GM12878 (cell line): Measurements from ENCODE around the gene FBLN7. TPM values are rescaled to one million over a fixed set of nuclear protein-coding genes. Genes with fewer than 3 reads are reported as not detected.

Experiments
- ATAC-seq: fragments of 200-7000 bp; cut with Tn5 transposase; 3 replicates; pipeline ENCODE4 v1.9.1; 2020; ENCODE audit warnings: mild to moderate bottlenecking, moderate library complexity
- BruUV-seq: library from RNA; stranded (reverse); fragments of 400-500 nt; replicated peaks from 2 replicates; lab custom pipeline; 2021; lab: Mats Ljungman, UMichigan
- CTCF ChIA-PET: fragments of 300-600 bp; sonication (Branson Sonifier 250); formaldehyde crosslinking; extraction: SDS; loops from one replicate; lab custom pipeline; 2021; ENCODE audit warnings: inconsistent platforms; lab: Yijun Ruan, JAX
- POLR2A ChIA-PET: fragments of 350-600 bp; formaldehyde crosslinking; extraction: SDS; loops from one replicate; lab custom pipeline; 2021; ENCODE audit warnings: inconsistent platforms; lab: Charles Lee
- RAD21 ChIA-PET: fragments of 300-600 bp; sonication (Branson Sonifier 250); formaldehyde crosslinking; loops from one replicate; lab custom pipeline; 2023; ENCODE audit warnings: antibody characterized with exemption; ENCODE audit not compliant: unreplicated experiment; lab: Charles Lee
- SMC1A ChIA-PET: fragments of 300-600 bp; sonication (Branson Sonifier 250); formaldehyde crosslinking; loops from one replicate; lab custom pipeline; 2023; ENCODE audit not compliant: unreplicated experiment, uncharacterized antibody; lab: Charles Lee
- DNase-seq: peaks from one replicate; pipeline ENCODE4 v3.0.0-alpha.2; 2011; ENCODE audit warnings: low read depth, low spot score
- FAIRE-seq: peaks from 3 replicates; lab custom pipeline; 2011; peaks lifted over from hg19 to GRCh38; lab: Jason Lieb, UNC
- H2AFZ ChIP-seq: 2 replicates; pipeline ENCODE4 v1.6.0; 2011; ENCODE audit warnings: low read depth, low read length, control low read depth; ENCODE audit not compliant: control insufficient read depth
- H3K27ac ChIP-seq: 2 replicates; pipeline ENCODE4 v1.5.1; 2011; ENCODE audit warnings: control low read depth; ENCODE audit not compliant: control insufficient read depth, insufficient read depth
- H3K27me3 ChIP-seq, 2 experiments: replicated peaks in 1 of 2; 2 replicates each; pipeline versions ENCODE4 v1.6.0 to v1.6.1; 2011; ENCODE audit warnings: low read length in 1 of 2; ENCODE audit not compliant: control insufficient read depth in 2 of 2, insufficient read depth in 2 of 2
- H3K36me3 ChIP-seq, 2 experiments: 2 replicates each; pipeline ENCODE4 v1.5.1; 2011; ENCODE audit warnings: low read length in 1 of 2; ENCODE audit not compliant: control insufficient read depth in 2 of 2, insufficient read depth in 2 of 2
- H3K4me1 ChIP-seq: 2 replicates; pipeline ENCODE4 v1.6.1; 2011; ENCODE audit warnings: mild to moderate bottlenecking, low read length, moderate library complexity, mixed read lengths; ENCODE audit not compliant: control insufficient read depth, insufficient read depth
- H3K4me2 ChIP-seq: 2 replicates; pipeline ENCODE4 v1.6.0; 2011; ENCODE audit warnings: control low read depth; ENCODE audit not compliant: control insufficient read depth, insufficient read depth
- H3K4me3 ChIP-seq: fragments of 200-600 bp; sonication (generic); 2 replicates; pipeline ENCODE4 v1.5.1; 2016
- H3K79me2 ChIP-seq: 2 replicates; pipeline ENCODE4 v1.6.0; 2011; ENCODE audit warnings: low read length; ENCODE audit not compliant: control insufficient read depth, insufficient read depth
- H3K9ac ChIP-seq: 2 replicates; pipeline ENCODE4 v1.8.0; 2011; ENCODE audit warnings: low read length, control low read depth, mixed read lengths; ENCODE audit not compliant: control insufficient read depth, insufficient read depth
- H3K9me3 ChIP-seq: replicated peaks from 3 replicates; pipeline ENCODE4 v1.5.1; 2011; ENCODE audit warnings: mild to moderate bottlenecking, low read length; ENCODE audit not compliant: control insufficient read depth, insufficient read depth
- H4K20me1 ChIP-seq: 2 replicates; pipeline ENCODE4 v1.6.0; 2011; ENCODE audit not compliant: control insufficient read depth, insufficient read depth
- CBX5 ChIP-seq: sonication (generic); IDR thresholded peaks from 2 replicates; pipeline ENCODE4 v1.6.1; 2016; ENCODE audit warnings: low read depth, moderate library complexity, mild to moderate bottlenecking, inconsistent platforms
- EP300 ChIP-seq, 2 experiments: fragments of 150-350 bp in 1 of 2; IDR thresholded peaks; 2 replicates each; pipeline ENCODE4 v1.6.1; 2011 to 2012; ENCODE audit warnings: low read depth in 2 of 2, low read length in 2 of 2, borderline replicate concordance in 1 of 2, improper control_type of control experiment in 1 of 2, inconsistent platforms in 1 of 2; ENCODE audit not compliant: control insufficient read depth in 1 of 2
- ESRRA ChIP-seq: IDR thresholded peaks from 2 replicates; pipeline ENCODE4 v1.6.1; 2012; ENCODE audit warnings: mild to moderate bottlenecking, low read length, improper control_type of control experiment
- NFIC ChIP-seq: IDR thresholded peaks from 2 replicates; pipeline ENCODE4 v1.6.1; 2012; ENCODE audit warnings: low read depth, mild to moderate bottlenecking, inconsistent platforms, low read length, moderate library complexity
- NRF1 ChIP-seq: conservative IDR thresholded peaks from 2 replicates; pipeline ENCODE4 v1.6.1; 2011; ENCODE audit warnings: mild to moderate bottlenecking, low read depth, low read length, improper control_type of control experiment
- RB1 ChIP-seq: fragments of 450-650 bp; formaldehyde crosslinking; IDR thresholded peaks from 2 replicates; pipeline ENCODE4 v1.6.1; 2017; ENCODE audit warnings: mild to moderate bottlenecking, borderline replicate concordance
- RFX5 ChIP-seq: IDR thresholded peaks from 2 replicates; pipeline ENCODE4 v1.6.1; 2011; ENCODE audit warnings: low read depth, low read length, improper control_type of control experiment
- SIX5 ChIP-seq: IDR thresholded peaks from 2 replicates; pipeline ENCODE4 v1.6.1; 2011; ENCODE audit warnings: mild to moderate bottlenecking, low read depth, low read length, moderate library complexity; ENCODE audit not compliant: severe bottlenecking
- SMARCA5 ChIP-seq: fragments of 450-650 bp; IDR thresholded peaks from 2 replicates; pipeline ENCODE4 v1.6.1; 2017; ENCODE audit warnings: mild to moderate bottlenecking
- TCF12 ChIP-seq: IDR thresholded peaks from 2 replicates; pipeline ENCODE4 v1.6.1; 2011; ENCODE audit warnings: low read depth, mild to moderate bottlenecking, low read length
- TCF3 ChIP-seq: IDR thresholded peaks from 2 replicates; pipeline ENCODE4 v1.6.1; 2012; ENCODE audit warnings: low read depth, mild to moderate bottlenecking, low read length, borderline replicate concordance; ENCODE audit not compliant: insufficient read depth
- YBX1 ChIP-seq: fragments of 450-650 bp; IDR thresholded peaks from 2 replicates; pipeline ENCODE4 v1.6.1; 2016; ENCODE audit warnings: antibody characterized with exemption
- ZBED1 ChIP-seq: IDR thresholded peaks from 2 replicates; pipeline ENCODE4 v1.6.1; 2016; ENCODE audit warnings: borderline replicate concordance
- WGBS: methylation state at CpG from one replicate; pipeline ENCODE4 v1.1.6; 2016; ENCODE audit warnings: low lambda C conversion rate; ENCODE audit not compliant: insufficient replicate concordance, insufficient coverage; ENCODE audit errors: missing lambda C conversion rate; 5-methylcytosine and 5-hydroxymethylcytosine counted together
- in situ Hi-C: fragments of 300-500 bp; cut with MboI; formaldehyde crosslinking; loops from 9 replicates; pipeline ENCODE4 v1.14.3; 2018; ENCODE audit warnings: mixed read lengths
- intact Hi-C: fragments of 100-400 bp; cut with micrococcal nuclease; formaldehyde crosslinking; loops from one replicate; pipeline ENCODE4 v1.14.2; 2022; ENCODE audit not compliant: unreplicated experiment
- polyA plus RNA-seq, 11 experiments: library from polyadenylated mRNA; depleted of rRNA in 4 of 11; unstranded in 6 of 11; stranded (reverse) in 5 of 11; fragments of >200 nt; fragmentation: Nextera tagmentation in 4 of 11; fragmentation: Illumina TruSeq in 1 of 11; extraction: Ambion mirVana in 4 of 11; extraction: Trizol in 1 of 11; gene quantifications; 1 replicate in 1 of 11; 2 replicates in 10 of 11; pipeline versions ENCODE4 v1.2.1 to v1.2.3, GENCODE V29; 2011 to 2016; ENCODE audit warnings: inconsistent platforms in 2 of 11, missing spikeins in 2 of 11, low read depth in 1 of 11
- total RNA-seq, 4 experiments: library from RNA; depleted of rRNA in 3 of 4; stranded (reverse); fragments of >200 nt in 3 of 4; fragmentation: Illumina TruSeq in 1 of 4; extraction: Trizol in 1 of 4; gene quantifications; 2 replicates each; pipeline versions ENCODE4 v1.2.1 to v1.2.3, GENCODE V29; 2013 to 2021
- TF ChIP-seq, protein P1 (sequence below): IDR thresholded peaks from 2 replicates; pipeline ENCODE4 v1.6.1; 2012; ENCODE audit warnings: improper control_type of control experiment, low read depth, low read length; ENCODE audit not compliant: insufficient replicate concordance

FBLN7 gene
- total and polyA plus RNA-seq, 10 of the 15 experiments (the other 5 are each of a cell fraction or from before 2014, with no cell fraction given), result 0.01 to 0.10 (median 0.01) TPM; not detected in 7

DNA sequence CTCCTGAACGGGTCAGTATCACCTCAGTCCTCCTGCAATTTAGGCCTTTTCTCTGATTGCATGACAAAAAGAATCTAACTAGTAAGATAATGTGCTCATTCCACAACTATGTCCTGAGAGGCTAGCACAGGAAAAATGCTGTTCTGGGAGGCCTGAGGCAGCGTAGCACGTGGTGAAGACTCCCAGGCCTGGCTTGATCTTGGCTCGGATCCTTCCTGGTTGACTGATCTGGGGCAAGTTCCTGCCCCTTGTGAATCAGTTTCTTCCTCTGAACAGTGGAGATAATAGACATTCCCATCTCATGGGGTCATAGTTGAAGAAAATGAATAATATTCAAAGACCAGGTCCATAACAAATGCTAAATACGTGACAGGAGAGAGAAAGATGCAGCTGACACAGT, 12.3 kb downstream of the FBLN7 start:
- no TSS peak for BruUV-seq
- H2AFZ ChIP-seq, result 0 out of 2 replicates have a peak overlapping the region, but pooled peaks have one; percentile 34
- no peak for FAIRE-seq
- no peaks in the 10 kb centered on the region for H3K79me2 ChIP-seq
- H3K4me1 ChIP-seq, result no peaks in the 10 kb centered on the region
- H4K20me1 ChIP-seq, result no peaks in the 10 kb centered on the region
- in situ Hi-C loops, result no loop called here
- H3K27me3 ChIP-seq, result no peaks in the 10 kb centered on the region; a peak in 1 of 4 replicates
- no peak for DNase-seq
- POLR2A ChIA-PET, result interaction anchor here (0.9 kb wide), 1 partner anchor 15 kb away, joined by 3 read pairs; no protein-coding TSS in a partner anchor
- CTCF ChIA-PET, result interaction anchor here (0.6 kb wide), 1 partner anchor 105 kb away, joined by 3 read pairs; the partner anchor contains the start of gene ZC3H8
- no peaks in the 10 kb centered on the region for H3K36me3 ChIP-seq
- ATAC-seq, result no peak
- H3K4me3 ChIP-seq, result no peak overlapping the region
- SMC1A ChIA-PET, result interaction anchor here (1.3 kb wide), 1 partner anchor 9 kb away, joined by 3 read pairs; no protein-coding TSS in a partner anchor
- whole genome bisulfite sequencing, result 50% methylated on average over 5 of the region's 5 CpGs
- TF ChIP-seq ZBED1 (no peak), YBX1 (no peak), NFIC (no peak), TCF3 (no peak), SMARCA5 (no peak), RFX5 (no peak), EP300 (IDR thresholded peaks at IDR 0.05; ENCODE audit: borderline replicate concordance in 1 of 2, control insufficient read depth in 1 of 2, low read depth in 2 of 2, low read length in 2 of 2) (no peak)
- TF ChIP-seq, all 136 proteins: peak for 0
- Histone ChIP-seq H3K27ac (no peak overlapping the region), H3K9me3 (no peaks in the 10 kb centered on the region), H3K9ac (no peak overlapping the region), H3K4me2 (no peak overlapping the region)
- RAD21 ChIA-PET, result no interaction called here
- intact Hi-C loops, result no loop called here

DNA sequence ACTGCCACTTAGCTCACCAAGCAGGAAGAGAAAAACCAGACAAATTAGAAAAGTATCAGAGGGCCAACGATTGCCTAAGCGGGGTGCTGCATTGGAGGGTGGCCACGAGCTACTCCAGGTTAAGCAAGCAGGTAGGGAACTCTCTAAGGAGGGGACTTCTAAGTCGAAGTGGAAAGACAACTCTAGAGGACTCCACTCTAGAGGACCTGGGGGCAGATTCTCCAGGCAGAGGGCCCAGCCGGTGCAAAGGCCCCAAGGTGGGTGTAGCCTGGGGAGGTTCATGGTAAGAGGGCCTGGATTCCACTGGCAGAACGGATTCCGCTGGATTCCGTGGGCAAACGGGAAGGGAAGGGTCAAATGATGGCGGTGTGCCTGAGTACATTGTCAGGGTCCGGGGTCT, 12.7 kb downstream of the FBLN7 start:
- FAIRE-seq (no peak), DNase-seq (no peak), ATAC-seq (no peak)
- Histone ChIP-seq H3K9ac (no peak overlapping the region), H3K4me2 (no peak overlapping the region), H2AFZ (no peak overlapping the region), H3K9me3 (no peaks in the 10 kb centered on the region), H3K4me3 (no peak overlapping the region), H3K36me3 (no peaks in the 10 kb centered on the region), H3K27me3 (no peaks in the 10 kb centered on the region; a peak in 1 of 4 replicates), H3K4me1 (no peaks in the 10 kb centered on the region), H3K79me2 (no peaks in the 10 kb centered on the region), H4K20me1 (no peaks in the 10 kb centered on the region), H3K27ac (no peak overlapping the region)
- WGBS, result 75% methylated on average over 11 of the region's 11 CpGs
- POLR2A ChIA-PET, result no interaction called here
- RAD21 ChIA-PET, result no interaction called here
- in situ Hi-C loops (no loop called here), intact Hi-C loops (no loop called here)
- no TSS peak for BruUV-seq
- CTCF ChIA-PET, result interaction anchor here (0.6 kb wide), 1 partner anchor 104 kb away, joined by 3 read pairs; the partner anchor contains the start of gene ZC3H8
- SMC1A ChIA-PET, result interaction anchor here (1.3 kb wide), 1 partner anchor 9 kb away, joined by 3 read pairs; no protein-coding TSS in a partner anchor
- TF ChIP-seq ESRRA, result no peak
- TF ChIP-seq TCF12, result no peak
- TF ChIP-seq NRF1, result no peak
- TF ChIP-seq CBX5, result no peak
- TF ChIP-seq SIX5, result no peak
- TF ChIP-seq RB1, result no peak
- TF ChIP-seq, protein P1, sequence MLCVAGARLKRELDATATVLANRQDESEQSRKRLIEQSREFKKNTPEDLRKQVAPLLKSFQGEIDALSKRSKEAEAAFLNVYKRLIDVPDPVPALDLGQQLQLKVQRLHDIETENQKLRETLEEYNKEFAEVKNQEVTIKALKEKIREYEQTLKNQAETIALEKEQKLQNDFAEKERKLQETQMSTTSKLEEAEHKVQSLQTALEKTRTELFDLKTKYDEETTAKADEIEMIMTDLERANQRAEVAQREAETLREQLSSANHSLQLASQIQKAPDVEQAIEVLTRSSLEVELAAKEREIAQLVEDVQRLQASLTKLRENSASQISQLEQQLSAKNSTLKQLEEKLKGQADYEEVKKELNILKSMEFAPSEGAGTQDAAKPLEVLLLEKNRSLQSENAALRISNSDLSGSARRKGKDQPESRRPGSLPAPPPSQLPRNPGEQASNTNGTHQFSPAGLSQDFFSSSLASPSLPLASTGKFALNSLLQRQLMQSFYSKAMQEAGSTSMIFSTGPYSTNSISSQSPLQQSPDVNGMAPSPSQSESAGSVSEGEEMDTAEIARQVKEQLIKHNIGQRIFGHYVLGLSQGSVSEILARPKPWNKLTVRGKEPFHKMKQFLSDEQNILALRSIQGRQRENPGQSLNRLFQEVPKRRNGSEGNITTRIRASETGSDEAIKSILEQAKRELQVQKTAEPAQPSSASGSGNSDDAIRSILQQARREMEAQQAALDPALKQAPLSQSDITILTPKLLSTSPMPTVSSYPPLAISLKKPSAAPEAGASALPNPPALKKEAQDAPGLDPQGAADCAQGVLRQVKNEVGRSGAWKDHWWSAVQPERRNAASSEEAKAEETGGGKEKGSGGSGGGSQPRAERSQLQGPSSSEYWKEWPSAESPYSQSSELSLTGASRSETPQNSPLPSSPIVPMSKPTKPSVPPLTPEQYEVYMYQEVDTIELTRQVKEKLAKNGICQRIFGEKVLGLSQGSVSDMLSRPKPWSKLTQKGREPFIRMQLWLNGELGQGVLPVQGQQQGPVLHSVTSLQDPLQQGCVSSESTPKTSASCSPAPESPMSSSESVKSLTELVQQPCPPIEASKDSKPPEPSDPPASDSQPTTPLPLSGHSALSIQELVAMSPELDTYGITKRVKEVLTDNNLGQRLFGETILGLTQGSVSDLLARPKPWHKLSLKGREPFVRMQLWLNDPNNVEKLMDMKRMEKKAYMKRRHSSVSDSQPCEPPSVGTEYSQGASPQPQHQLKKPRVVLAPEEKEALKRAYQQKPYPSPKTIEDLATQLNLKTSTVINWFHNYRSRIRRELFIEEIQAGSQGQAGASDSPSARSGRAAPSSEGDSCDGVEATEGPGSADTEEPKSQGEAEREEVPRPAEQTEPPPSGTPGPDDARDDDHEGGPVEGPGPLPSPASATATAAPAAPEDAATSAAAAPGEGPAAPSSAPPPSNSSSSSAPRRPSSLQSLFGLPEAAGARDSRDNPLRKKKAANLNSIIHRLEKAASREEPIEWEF, result no peak
